Naive thymus-derived CD4-positive, alpha-beta T cell (primary cell): ENCODE measurements around the gene FBXO3. TPM values are rescaled to one million over a fixed set of nuclear protein-coding genes. Genes with fewer than 3 reads are reported as not detected.
"Not testable (repeated sequence)": the region's sequence is repeated elsewhere in the genome, so short reads cannot be mapped to it uniquely, and the experiment has no call there.

Source experiments
- ATAC-seq: fragments of 150-1000 bp; cut with Tn5 transposase; 2 replicates; pipeline ENCODE4 v1.10.0; 2021; ENCODE audit warnings: mild to moderate bottlenecking, moderate library complexity
- CTCF ChIA-PET: fragments of 350-600 bp; sonication (Branson Sonifier 250); formaldehyde crosslinking; loops from one replicate; lab custom pipeline; 2021; ENCODE audit warnings: antibody characterized with exemption; lab: Charles Lee
- POLR2A ChIA-PET: fragments of 350-600 bp; sonication (Branson Sonifier 250); formaldehyde crosslinking; loops from one replicate; lab custom pipeline; 2021; ENCODE audit warnings: antibody characterized with exemption, inconsistent platforms; lab: Charles Lee
- DNase-seq, 9 donors: peaks; one replicate each; pipeline versions ENCODE4 v3.0.0 to v3.0.0-alpha.2; 2020 to 2022; ENCODE audit warnings: mixed read lengths in 1 of 9
- H3K27ac ChIP-seq: one replicate; pipeline ENCODE4 v1.7.0; 2013; ENCODE audit warnings: mild to moderate bottlenecking, low read depth, low read length, moderate library complexity
- H3K27me3 ChIP-seq, 2 donors: one replicate each; pipeline ENCODE4 v1.7.0; 2013; ENCODE audit warnings: low read length in 2 of 2, mild to moderate bottlenecking in 2 of 2, moderate library complexity in 2 of 2; ENCODE audit not compliant: control insufficient read depth in 2 of 2, insufficient read depth in 2 of 2
- H3K36me3 ChIP-seq, 3 experiments: 1 replicate in 2 of 3; 2 replicates in 1 of 3; pipeline ENCODE4 v1.7.0; 2013; ENCODE audit warnings: low read length in 3 of 3, mild to moderate bottlenecking in 3 of 3, moderate library complexity in 1 of 3; ENCODE audit not compliant: insufficient read depth in 3 of 3, control insufficient read depth in 2 of 3
- H3K4me1 ChIP-seq, 2 donors: one replicate each; pipeline ENCODE4 v1.7.0; 2013; ENCODE audit warnings: low read length in 2 of 2, mild to moderate bottlenecking in 2 of 2, moderate library complexity in 1 of 2; ENCODE audit not compliant: control insufficient read depth in 2 of 2, insufficient read depth in 2 of 2
- H3K4me3 ChIP-seq: 2 replicates; pipeline ENCODE4 v1.7.0; 2013; ENCODE audit warnings: mild to moderate bottlenecking, low read length
- H3K9me3 ChIP-seq, 3 experiments: 1 replicate in 2 of 3; 2 replicates in 1 of 3; pipeline ENCODE4 v1.7.0; 2013; ENCODE audit warnings: low read length in 3 of 3; ENCODE audit not compliant: control insufficient read depth in 2 of 3
- H3K27ac Mint-ChIP-seq, 9 donors: one replicate each; pipeline ENCODE4 v1.8.0; 2020 to 2022; ENCODE audit warnings: mixed read lengths in 9 of 9, mild to moderate bottlenecking in 8 of 9, moderate library complexity in 5 of 9, inconsistent platforms in 2 of 9
- H3K27me3 Mint-ChIP-seq, 5 donors: one replicate each; pipeline ENCODE4 v1.8.0; 2021 to 2022; ENCODE audit warnings: mixed read lengths in 5 of 5, mild to moderate bottlenecking in 1 of 5
- H3K36me3 Mint-ChIP-seq, 5 donors: one replicate each; pipeline ENCODE4 v1.8.0; 2020 to 2022; ENCODE audit warnings: mixed read lengths in 5 of 5, mild to moderate bottlenecking in 3 of 5, inconsistent platforms in 1 of 5
- H3K4me1 Mint-ChIP-seq, 7 donors: one replicate each; pipeline ENCODE4 v1.8.0; 2020 to 2022; ENCODE audit warnings: mixed read lengths in 7 of 7, mild to moderate bottlenecking in 3 of 7, inconsistent platforms in 1 of 7
- H3K4me3 Mint-ChIP-seq, 10 donors: one replicate each; pipeline ENCODE4 v1.8.0; 2020 to 2022; ENCODE audit warnings: mild to moderate bottlenecking in 10 of 10, mixed read lengths in 10 of 10, moderate library complexity in 6 of 10, inconsistent platforms in 2 of 10
- H3K9me3 Mint-ChIP-seq, 11 donors: one replicate each; pipeline ENCODE4 v1.8.0; 2020 to 2022; ENCODE audit warnings: mixed read lengths in 11 of 11, mild to moderate bottlenecking in 4 of 11, inconsistent platforms in 1 of 11, moderate library complexity in 1 of 11
- intact Hi-C, 2 donors: fragments of 100-400 bp; cut with micrococcal nuclease; formaldehyde crosslinking; loops; one replicate each; pipeline ENCODE4 v1.15.1; 2023
- polyA plus RNA-seq, 2 donors: library from polyadenylated mRNA; unstranded; fragments of 300-500 nt; fragmentation: Illumina TruSeq; gene quantifications; one replicate each; pipeline ENCODE4 v1.2.3, GENCODE V29; 2021
- total RNA-seq, 6 experiments: library from RNA in 5 of 6; stranded (reverse) in 5 of 6; gene quantifications; 1 replicate in 5 of 6; 2 replicates in 1 of 6; pipeline ENCODE4 v1.2.3 and lab custom pipeline; 2021 to 2026

FBXO3 gene
- total and polyA plus RNA-seq, 7 experiments from 2014 or later: 22.6 to 55.7 (median 43.1) TPM

DNA sequence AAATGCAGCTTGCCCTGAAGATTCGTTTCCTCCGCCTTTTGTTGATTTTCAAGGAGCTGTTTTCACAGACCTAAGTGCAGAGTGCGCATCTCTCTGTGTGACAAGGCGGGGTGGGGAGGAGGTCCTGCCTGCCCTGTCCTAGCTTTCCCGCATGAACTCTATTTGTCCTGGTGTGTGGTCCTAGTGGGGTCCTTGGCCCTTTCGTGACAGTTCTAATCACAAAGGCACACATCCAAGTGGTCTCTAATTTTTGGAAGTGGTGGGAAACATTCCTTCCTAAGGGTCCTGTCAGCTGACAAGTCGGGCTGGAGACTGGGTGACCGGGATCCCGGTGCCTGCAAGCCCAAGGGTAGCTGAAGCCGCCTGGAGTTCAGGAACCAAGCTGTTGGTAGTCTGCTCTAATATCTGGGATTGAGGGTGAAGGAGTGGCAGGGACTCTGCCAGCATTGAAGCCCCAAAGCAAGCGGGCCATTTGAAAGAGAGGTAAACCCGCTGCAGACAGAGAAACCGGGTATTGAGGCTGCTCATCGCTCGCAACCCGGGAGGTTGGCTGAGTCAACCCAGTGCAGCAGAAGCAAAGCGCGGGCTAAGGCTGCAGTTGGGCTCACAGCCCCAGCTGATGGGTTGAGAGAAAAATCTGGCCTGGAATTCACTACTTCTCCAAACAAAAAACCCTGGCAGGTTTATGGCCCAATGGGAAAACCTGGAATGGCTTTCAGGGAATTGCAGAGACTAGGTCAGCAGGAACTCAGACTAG lies 28.1 kb upstream of the FBXO3 start:
- H3K27me3 Mint-ChIP-seq: peaks cover 49 to 83% (median 61%) of the 10 kb centered on the region in 5 donors
- no peak overlapping the region for H3K27ac ChIP-seq
- peaks cover 0 to 13% of the 10 kb centered on the region in 2 donors for H3K27me3 ChIP-seq
- peaks cover 0 to 10% (median 6%) of the 10 kb centered on the region in 7 donors for H3K4me1 Mint-ChIP-seq
- no peaks in the 10 kb centered on the region for H3K9me3 ChIP-seq
- no peak overlapping the region for H3K4me3 ChIP-seq
- H3K4me3 Mint-ChIP-seq: peak overlapping the region in 1 of 10 donors; percentile 38
- CTCF ChIA-PET: interaction anchor here (0.6 to 0.7 kb wide), 2 partner anchors 60 to 365 kb away, joined by 3 read pairs; no protein-coding TSS in a partner anchor
- H3K36me3 ChIP-seq: no peaks in the 10 kb centered on the region
- POLR2A ChIA-PET: interaction anchor here (0.6 kb wide), 1 partner anchor 56 kb away, joined by 3 read pairs; no protein-coding TSS in a partner anchor
- no peaks in the 10 kb centered on the region for H3K36me3 Mint-ChIP-seq
- H3K27ac Mint-ChIP-seq: no peak overlapping the region
- ATAC-seq: peak; percentile 49
- DNase-seq: peak in 2 of 9 donors; percentile 2 to 9
- H3K4me1 ChIP-seq: peaks cover 0 to 6% of the 10 kb centered on the region in 2 donors
- peaks cover 0 to 4% (median 0%) of the 10 kb centered on the region in 11 donors for H3K9me3 Mint-ChIP-seq
- intact Hi-C loops: no loop called here

DNA sequence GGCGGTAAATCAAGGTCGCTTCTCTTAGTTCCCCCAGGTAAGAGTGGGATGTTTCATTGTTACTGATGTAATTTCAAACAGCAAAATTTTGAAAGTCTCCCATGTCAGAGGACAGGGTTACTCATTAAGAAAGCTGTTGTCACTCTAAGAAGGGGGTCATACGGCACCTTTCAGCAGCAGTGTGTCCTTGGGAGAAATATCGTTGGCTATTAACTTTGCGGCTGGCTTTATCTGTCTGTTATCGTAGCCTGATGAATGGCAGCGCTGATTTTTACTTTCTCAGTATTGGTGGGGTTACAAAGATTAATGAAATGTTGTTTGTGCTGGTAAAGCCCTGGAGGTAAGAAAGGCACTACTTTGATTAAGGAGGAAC lies 27.5 kb upstream of the FBXO3 start:
- ATAC-seq (no peak), DNase-seq (no peak)
- Histone ChIP-seq H3K4me3 (no peak overlapping the region), H3K27ac (no peak overlapping the region), H3K36me3 (no peaks in the 10 kb centered on the region), H3K9me3 (no peaks in the 10 kb centered on the region), H3K27me3 (peaks cover 0 to 13% of the 10 kb centered on the region in 2 donors), H3K4me1 (peaks cover 0 to 6% of the 10 kb centered on the region in 2 donors)
- ChIA-PET CTCF (interaction anchor here (0.6 kb wide), 1 partner anchor 366 kb away, joined by 3 read pairs; no protein-coding TSS in a partner anchor), POLR2A (no interaction called here)
- Mint-ChIP-seq H3K36me3 (peaks cover 0 to under 1% (median 0%) of the 10 kb centered on the region in 5 donors), H3K9me3 (peaks cover 0 to 6% (median 0%) of the 10 kb centered on the region in 11 donors), H3K27ac (no peak overlapping the region), H3K27me3 (peaks cover 55 to 88% (median 65%) of the 10 kb centered on the region in 5 donors), H3K4me1 (peaks cover 0 to 10% (median 6%) of the 10 kb centered on the region in 7 donors), H3K4me3 (no peak overlapping the region)
- intact Hi-C loops: no loop called here

DNA sequence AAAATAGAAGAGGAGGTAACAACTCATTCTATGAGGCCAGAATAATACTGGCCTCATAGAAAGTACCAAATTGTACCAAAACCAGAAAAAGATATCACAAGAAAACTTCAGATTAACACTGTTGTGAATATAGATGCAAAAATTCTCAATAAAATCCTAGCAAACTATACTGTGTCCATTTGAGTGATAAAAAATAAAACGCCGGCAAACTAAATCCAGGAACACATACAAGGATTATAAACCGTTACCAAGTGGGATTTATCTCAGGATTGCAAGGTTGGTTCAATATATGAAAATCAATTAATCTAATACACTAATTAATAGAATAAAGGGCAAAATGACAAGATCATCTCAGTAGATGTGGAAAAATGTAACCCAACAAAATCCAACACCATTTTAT lies 23.6 kb upstream of the FBXO3 start:
- H3K36me3 Mint-ChIP-seq: peaks cover 0 to 5% (median 0%) of the 10 kb centered on the region in 5 donors
- no peak overlapping the region for H3K4me3 Mint-ChIP-seq
- H3K9me3 ChIP-seq: no peaks in the 10 kb centered on the region
- H3K4me1 Mint-ChIP-seq: peaks cover 0 to 10% (median 6%) of the 10 kb centered on the region in 7 donors
- H3K27me3 ChIP-seq: peaks cover 7 to 16% of the 10 kb centered on the region in 2 donors
- H3K4me3 ChIP-seq: no peak overlapping the region
- H3K9me3 Mint-ChIP-seq: peaks cover 0 to 11% (median 0%) of the 10 kb centered on the region in 11 donors
- ChIA-PET POLR2A (no interaction called here), CTCF (interaction anchor here (0.7 kb wide), 1 partner anchor 190 kb away, joined by 3 read pairs; no protein-coding TSS in a partner anchor)
- peaks cover 0 to 6% of the 10 kb centered on the region in 2 donors for H3K4me1 ChIP-seq
- no peaks in the 10 kb centered on the region for H3K36me3 ChIP-seq
- intact Hi-C loops: no loop called here
- no peak overlapping the region for H3K27ac ChIP-seq
- no peak for DNase-seq
- H3K27me3 Mint-ChIP-seq: peaks cover 72 to 84% (median 80%) of the 10 kb centered on the region in 5 donors
- ATAC-seq: no peak
- no peak overlapping the region for H3K27ac Mint-ChIP-seq

DNA sequence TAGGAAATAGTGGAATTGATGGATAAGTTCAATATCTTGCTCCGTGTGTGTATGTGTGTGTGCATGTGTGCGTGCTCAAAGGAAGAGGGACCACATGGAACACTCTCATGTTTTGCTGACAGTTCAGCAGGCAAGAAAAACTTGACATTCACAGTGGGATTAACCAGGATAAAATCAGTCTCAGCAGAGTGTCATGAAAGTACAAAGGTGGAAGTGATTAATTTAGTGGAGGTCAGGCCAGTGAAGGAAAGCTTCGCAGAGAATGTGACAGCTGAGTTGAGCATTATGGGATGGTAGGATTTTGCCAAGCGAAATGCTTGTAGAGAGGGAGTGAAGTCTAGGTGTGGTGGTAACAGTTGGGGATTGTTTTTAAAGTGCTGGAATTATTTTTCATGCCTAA lies 15.7 kb upstream of the FBXO3 start:
- no peak overlapping the region for H3K27ac ChIP-seq
- Mint-ChIP-seq H3K9me3 (peaks cover 0 to 5% (median 0%) of the 10 kb centered on the region in 11 donors), H3K27ac (no peak overlapping the region), H3K4me1 (peaks cover 0 to 7% (median 0%) of the 10 kb centered on the region in 7 donors), H3K4me3 (no peak overlapping the region), H3K36me3 (peaks cover 0 to 5% (median 0%) of the 10 kb centered on the region in 5 donors), H3K27me3 (peaks cover 46 to 61% (median 49%) of the 10 kb centered on the region in 5 donors)
- ATAC-seq: no peak
- no peak overlapping the region for H3K4me3 ChIP-seq
- no peaks in the 10 kb centered on the region for H3K36me3 ChIP-seq
- ChIA-PET POLR2A (no interaction called here), CTCF (no interaction called here)
- DNase-seq: no peak
- no peaks in the 10 kb centered on the region for H3K4me1 ChIP-seq
- H3K9me3 ChIP-seq: no peaks in the 10 kb centered on the region
- H3K27me3 ChIP-seq: peaks cover 3% of the 10 kb centered on the region in 2 donors
- intact Hi-C loops: no loop called here

DNA sequence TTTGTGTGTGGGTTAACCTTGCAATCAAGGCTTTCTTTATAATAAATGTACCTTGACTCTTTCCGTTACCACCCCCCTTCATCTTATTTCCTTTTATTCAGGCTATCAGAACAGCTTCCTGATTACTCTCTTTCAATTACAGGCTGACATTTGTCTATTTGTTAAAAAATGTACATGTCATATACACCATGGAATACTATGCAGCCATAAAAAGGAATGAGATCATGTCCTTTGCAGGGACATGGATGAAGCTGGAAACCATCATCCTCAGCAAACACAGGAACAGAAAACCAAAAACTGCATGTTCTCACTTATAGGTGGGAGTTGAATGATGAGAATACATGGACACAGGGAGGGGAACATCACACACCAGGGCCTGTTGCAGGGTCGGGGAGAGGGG lies 13.8 kb upstream of the FBXO3 start:
- H3K4me3 ChIP-seq, H3K4me1 Mint-ChIP-seq, H3K4me1 ChIP-seq, H3K27ac Mint-ChIP-seq, ATAC-seq, DNase-seq, intact Hi-C loops, POLR2A ChIA-PET, H3K4me3 Mint-ChIP-seq, H3K36me3 Mint-ChIP-seq, H3K27me3 ChIP-seq, H3K36me3 ChIP-seq, H3K27ac ChIP-seq, H3K9me3 ChIP-seq, H3K9me3 Mint-ChIP-seq, CTCF ChIA-PET: not testable (repeated sequence)
- H3K27me3 Mint-ChIP-seq: peaks cover 54 to 60% (median 57%) of the 10 kb centered on the region in 5 donors

DNA sequence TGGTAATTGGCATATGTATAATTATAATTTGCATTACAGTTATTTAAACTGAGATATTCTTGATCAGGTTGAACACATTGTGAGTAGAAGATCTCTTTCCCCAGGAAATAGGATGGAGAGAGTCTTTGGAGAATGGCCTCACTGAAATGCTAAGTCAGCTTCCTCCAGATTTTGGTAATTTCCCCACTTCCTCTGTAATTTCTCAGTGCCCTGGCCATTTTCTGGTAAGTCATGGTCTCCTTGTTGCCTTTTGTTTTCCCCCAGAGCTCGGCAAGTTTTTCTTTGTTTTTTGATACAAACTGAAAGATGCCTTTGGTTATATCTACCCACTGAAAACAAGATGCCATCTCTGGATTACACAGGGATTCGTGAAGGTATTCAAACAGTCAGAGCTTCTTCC lies 12.8 kb upstream of the FBXO3 start:
- ChIA-PET POLR2A (interaction anchor here (0.7 kb wide), 1 partner anchor 742 kb away, joined by 3 read pairs; no protein-coding TSS in a partner anchor), CTCF (no interaction called here)
- Histone ChIP-seq H3K4me3 (no peak overlapping the region), H3K36me3 (no peaks in the 10 kb centered on the region), H3K4me1 (no peaks in the 10 kb centered on the region), H3K27me3 (peaks cover 0 to 5% of the 10 kb centered on the region in 2 donors), H3K9me3 (no peaks in the 10 kb centered on the region), H3K27ac (no peak overlapping the region)
- ATAC-seq (no peak), DNase-seq (no peak)
- Mint-ChIP-seq H3K4me3 (no peak overlapping the region), H3K36me3 (peaks cover 0 to under 1% (median 0%) of the 10 kb centered on the region in 5 donors), H3K27ac (no peak overlapping the region), H3K9me3 (peaks cover 0 to 4% (median 0%) of the 10 kb centered on the region in 11 donors), H3K4me1 (peaks cover 0 to 7% (median 0%) of the 10 kb centered on the region in 7 donors), H3K27me3 (peaks cover 51 to 60% (median 54%) of the 10 kb centered on the region in 5 donors)
- intact Hi-C loops: no loop called here
